ENCODE data around the gene EXOC4. TPM values are rescaled to one million over a fixed set of nuclear protein-coding genes. Genes with fewer than 3 reads are reported as not detected.

The EXOC4 gene
- total and polyA plus RNA-seq, 2 of the 8 experiments (the other 6 are each of a cell fraction or from before 2014, with no cell fraction given): 27.0 to 67.3 TPM

GRCh38 chr7:133437544-133437943 lies 184.7 kb downstream of the EXOC4 start (continued):
- TF ChIP-seq CHD7 (IDR thresholded peaks at IDR 0.05; ENCODE audit: insufficient replicate concordance, low read length): no peak
- no peak for TF ChIP-seq ATF3 (IDR thresholded peaks at IDR 0.05; ENCODE audit: insufficient read depth, low read depth, low read length)
- TF ChIP-seq RXRA (IDR thresholded peaks at IDR 0.05; ENCODE audit: insufficient read depth, low read depth, low read length): no peak
- TF ChIP-seq CBX5 (IDR thresholded peaks at IDR 0.05; ENCODE audit: low read depth, low read length): no peak
- TF ChIP-seq CHD2 (IDR thresholded peaks at IDR 0.05; ENCODE audit: low read length): no peak
- no peak for TF ChIP-seq SIRT6 (IDR thresholded peaks at IDR 0.05; ENCODE audit: low read length)
- TF ChIP-seq NRF1 (IDR thresholded peaks at IDR 0.05; ENCODE audit: low read depth, low read length): no peak
- no peak for TF ChIP-seq JUND (IDR thresholded peaks at IDR 0.05; ENCODE audit: low read length)
- no peak for TF ChIP-seq SP4 (IDR thresholded peaks at IDR 0.05; ENCODE audit: low read length)
- no peak for TF ChIP-seq GTF2F1 (IDR thresholded peaks at IDR 0.05; ENCODE audit: borderline replicate concordance, low read depth, low read length)
- TF ChIP-seq BCL11A (IDR thresholded peaks at IDR 0.05; ENCODE audit: low read depth in 2 of 2, low read length in 2 of 2): no peak
- no peak for TF ChIP-seq KDM1A (IDR thresholded peaks at IDR 0.05; ENCODE audit: borderline replicate concordance, low read length)
